RWPE2 (cell line): Measurements from ENCODE around the gene SPTBN5.

ENCODE experiments used
- ATAC-seq: fragments of 200-7000 bp; cut with Tn5 transposase; 3 replicates; pipeline ENCODE4 v1.9.1; 2021; ENCODE audit warnings: low read depth
- DNase-seq: peaks from one replicate; pipeline ENCODE4 v3.0.0-alpha.2; 2020; ENCODE audit warnings: low spot score
- H3K27ac ChIP-seq: fragments of 450-650 bp; 2 replicates; pipeline ENCODE4 v1.5.1; 2017; ENCODE audit warnings: mild to moderate bottlenecking; ENCODE audit not compliant: poor library complexity, severe bottlenecking
- H3K27me3 ChIP-seq: fragments of 250-450 bp; sonication (Bioruptor Pico); 2 replicates; pipeline ENCODE4 v1.5.1; 2021; ENCODE audit warnings: mild to moderate bottlenecking, moderate library complexity; ENCODE audit not compliant: insufficient read depth, poor library complexity, severe bottlenecking
- H3K36me3 ChIP-seq: fragments of 250-450 bp; sonication (Bioruptor Pico); 2 replicates; pipeline ENCODE4 v1.5.1; 2020; ENCODE audit warnings: low read depth, mild to moderate bottlenecking, moderate library complexity
- H3K4me1 ChIP-seq: fragments of 250-450 bp; sonication (Bioruptor Pico); 2 replicates; pipeline ENCODE4 v1.5.1; 2021; ENCODE audit warnings: mild to moderate bottlenecking, moderate library complexity; ENCODE audit not compliant: insufficient read depth, poor library complexity, severe bottlenecking
- H3K4me3 ChIP-seq: fragments of 250-450 bp; sonication (Bioruptor Pico); 2 replicates; pipeline ENCODE4 v1.5.1; 2021; ENCODE audit warnings: mild to moderate bottlenecking, moderate library complexity; ENCODE audit not compliant: severe bottlenecking
- H3K9me3 ChIP-seq: fragments of 250-450 bp; sonication (Bioruptor Pico); 2 replicates; pipeline ENCODE4 v1.5.1; 2021; ENCODE audit warnings: mild to moderate bottlenecking, moderate library complexity; ENCODE audit not compliant: severe bottlenecking
- TF ChIP-seq, protein P1 (sequence below): fragments of 450-650 bp; IDR thresholded peaks from one replicate; pipeline ENCODE4 v1.5.1; 2017; ENCODE audit warnings: mild to moderate bottlenecking, moderate library complexity; ENCODE audit not compliant: poor library complexity, severe bottlenecking

Gene SPTBN5

DNA sequence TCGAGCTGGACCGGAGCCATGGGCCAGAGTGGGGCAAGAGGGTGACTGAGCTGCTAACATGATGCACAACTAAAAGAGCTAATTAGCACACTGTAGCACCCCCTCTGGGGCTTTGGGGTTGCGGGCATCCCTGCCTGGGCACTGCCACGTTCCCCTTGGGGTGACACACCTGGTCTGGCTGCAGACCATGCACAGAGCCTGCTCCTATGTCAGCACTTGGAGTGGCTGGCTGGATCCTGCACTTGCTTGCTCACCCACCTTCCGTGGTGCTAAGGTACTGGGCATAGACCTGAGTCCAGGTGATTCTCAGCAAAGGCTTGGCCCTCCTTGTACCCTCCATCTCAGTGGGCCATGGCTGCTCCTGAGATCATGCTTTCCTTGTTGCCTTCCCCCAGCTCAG lies 12.8 kb upstream of the SPTBN5 start:
- peaks cover 61% of the 10 kb centered on the region for H3K36me3 ChIP-seq
- ATAC-seq (no peak), DNase-seq (no peak)
- H3K4me1 ChIP-seq: no peaks in the 10 kb centered on the region
- no peaks in the 10 kb centered on the region for H3K9me3 ChIP-seq
- no peaks in the 10 kb centered on the region for H3K27me3 ChIP-seq
- no peak overlapping the region for H3K27ac ChIP-seq
- TF ChIP-seq, protein P1, sequence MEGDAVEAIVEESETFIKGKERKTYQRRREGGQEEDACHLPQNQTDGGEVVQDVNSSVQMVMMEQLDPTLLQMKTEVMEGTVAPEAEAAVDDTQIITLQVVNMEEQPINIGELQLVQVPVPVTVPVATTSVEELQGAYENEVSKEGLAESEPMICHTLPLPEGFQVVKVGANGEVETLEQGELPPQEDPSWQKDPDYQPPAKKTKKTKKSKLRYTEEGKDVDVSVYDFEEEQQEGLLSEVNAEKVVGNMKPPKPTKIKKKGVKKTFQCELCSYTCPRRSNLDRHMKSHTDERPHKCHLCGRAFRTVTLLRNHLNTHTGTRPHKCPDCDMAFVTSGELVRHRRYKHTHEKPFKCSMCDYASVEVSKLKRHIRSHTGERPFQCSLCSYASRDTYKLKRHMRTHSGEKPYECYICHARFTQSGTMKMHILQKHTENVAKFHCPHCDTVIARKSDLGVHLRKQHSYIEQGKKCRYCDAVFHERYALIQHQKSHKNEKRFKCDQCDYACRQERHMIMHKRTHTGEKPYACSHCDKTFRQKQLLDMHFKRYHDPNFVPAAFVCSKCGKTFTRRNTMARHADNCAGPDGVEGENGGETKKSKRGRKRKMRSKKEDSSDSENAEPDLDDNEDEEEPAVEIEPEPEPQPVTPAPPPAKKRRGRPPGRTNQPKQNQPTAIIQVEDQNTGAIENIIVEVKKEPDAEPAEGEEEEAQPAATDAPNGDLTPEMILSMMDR: no peak
- no peak overlapping the region for H3K4me3 ChIP-seq

GRCh38 chr15:41905036-41905793 lies 11.4 kb upstream of the SPTBN5 start:
- Histone ChIP-seq H3K9me3 (no peaks in the 10 kb centered on the region), H3K4me1 (no peaks in the 10 kb centered on the region), H3K4me3 (no peak overlapping the region), H3K36me3 (peaks cover 62% of the 10 kb centered on the region), H3K27me3 (no peaks in the 10 kb centered on the region), H3K27ac (no peak overlapping the region)
- DNase-seq: no peak
- TF ChIP-seq, protein P1: no peak
- peak; percentile 4 for ATAC-seq

DNA sequence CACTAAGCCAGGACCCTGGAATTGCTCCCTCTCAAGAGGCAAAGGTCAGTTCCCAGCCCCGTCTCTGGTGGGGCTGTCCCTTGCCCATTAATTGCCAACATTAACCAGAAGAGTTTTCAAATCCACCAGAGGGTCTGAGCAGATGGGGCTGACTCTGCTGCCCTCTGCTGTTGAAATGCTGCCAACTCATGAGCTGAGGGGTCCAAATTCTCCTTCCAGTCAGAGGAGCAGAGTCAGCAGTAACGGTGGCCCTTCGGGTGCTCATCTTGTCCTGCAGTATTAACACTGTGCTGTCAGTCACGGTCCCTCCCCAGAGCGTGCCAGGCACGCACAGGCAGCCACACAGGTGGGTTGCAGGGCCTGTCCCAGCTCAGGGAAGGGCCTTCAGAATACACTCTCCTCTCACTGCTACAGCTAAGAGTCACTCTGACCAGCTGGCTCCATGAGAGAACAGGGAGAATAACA lies 10.7 kb upstream of the SPTBN5 start:
- ATAC-seq (peak; percentile 81), DNase-seq (no peak)
- H3K4me1 ChIP-seq: no peaks in the 10 kb centered on the region
- no peak overlapping the region for H3K4me3 ChIP-seq
- no peaks in the 10 kb centered on the region for H3K27me3 ChIP-seq
- TF ChIP-seq, protein P1: peak; percentile 98
- H3K36me3 ChIP-seq: peaks cover 64% of the 10 kb centered on the region
- H3K9me3 ChIP-seq: no peaks in the 10 kb centered on the region
- H3K27ac ChIP-seq: no peak overlapping the region

DNA sequence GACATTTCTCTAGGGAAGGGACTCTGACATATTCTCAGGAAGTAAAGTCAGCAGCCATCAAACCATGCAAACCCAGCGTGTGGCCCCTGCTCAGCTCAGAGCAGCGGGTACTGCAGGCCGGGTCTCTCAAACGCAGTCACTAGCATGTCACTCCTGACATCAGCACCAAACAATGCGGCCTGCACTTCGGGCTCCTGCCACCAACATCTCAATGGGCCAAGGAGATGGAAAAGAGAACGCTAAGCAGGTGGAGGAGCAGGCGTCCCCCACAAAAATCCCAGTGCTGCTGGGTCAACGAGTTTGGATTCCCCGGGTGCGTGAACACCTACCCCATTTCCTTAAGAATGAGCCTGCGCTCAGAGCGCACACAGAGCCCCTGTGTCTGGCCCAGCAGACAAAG lies 9.9 kb upstream of the SPTBN5 start:
- DNase-seq (no peak), ATAC-seq (no peak)
- H3K27me3 ChIP-seq: no peaks in the 10 kb centered on the region
- TF ChIP-seq, protein P1: no peak
- no peaks in the 10 kb centered on the region for H3K9me3 ChIP-seq
- H3K4me1 ChIP-seq: no peaks in the 10 kb centered on the region
- H3K36me3 ChIP-seq: peaks cover 61% of the 10 kb centered on the region
- no peak overlapping the region for H3K4me3 ChIP-seq
- no peak overlapping the region for H3K27ac ChIP-seq

- no peaks in the 10 kb centered on the region for H3K9me3 ChIP-seq
- DNase-seq: no peak
- H3K36me3 ChIP-seq: peaks cover 46% of the 10 kb centered on the region
- H3K27me3 ChIP-seq: no peaks in the 10 kb centered on the region
- H3K4me3 ChIP-seq: no peak overlapping the region
- H3K27ac ChIP-seq: no peak overlapping the region
- no peak for ATAC-seq
- TF ChIP-seq, protein P1: no peak
- no peaks in the 10 kb centered on the region for H3K4me1 ChIP-seq
Observed at GRCh38 chr15:41901431-41901830, 7.6 kb upstream of the SPTBN5 start.
